Stimulated activated CD4-positive, alpha-beta T cell treated with anti-CD3 and anti-CD28 coated beads, Interleukin-4, amount 100 ng/mL, for 24 hours (primary cell): ENCODE results near the gene CPA2.
"Not testable (repeated sequence)": the region's sequence is repeated elsewhere in the genome, so short reads cannot be mapped to it uniquely, and the experiment has no call there.

ENCODE experiments used
- DNase-seq: peaks from one replicate; pipeline ENCODE4 v3.0.0-alpha.2; 2020

The CPA2 gene

DNA sequence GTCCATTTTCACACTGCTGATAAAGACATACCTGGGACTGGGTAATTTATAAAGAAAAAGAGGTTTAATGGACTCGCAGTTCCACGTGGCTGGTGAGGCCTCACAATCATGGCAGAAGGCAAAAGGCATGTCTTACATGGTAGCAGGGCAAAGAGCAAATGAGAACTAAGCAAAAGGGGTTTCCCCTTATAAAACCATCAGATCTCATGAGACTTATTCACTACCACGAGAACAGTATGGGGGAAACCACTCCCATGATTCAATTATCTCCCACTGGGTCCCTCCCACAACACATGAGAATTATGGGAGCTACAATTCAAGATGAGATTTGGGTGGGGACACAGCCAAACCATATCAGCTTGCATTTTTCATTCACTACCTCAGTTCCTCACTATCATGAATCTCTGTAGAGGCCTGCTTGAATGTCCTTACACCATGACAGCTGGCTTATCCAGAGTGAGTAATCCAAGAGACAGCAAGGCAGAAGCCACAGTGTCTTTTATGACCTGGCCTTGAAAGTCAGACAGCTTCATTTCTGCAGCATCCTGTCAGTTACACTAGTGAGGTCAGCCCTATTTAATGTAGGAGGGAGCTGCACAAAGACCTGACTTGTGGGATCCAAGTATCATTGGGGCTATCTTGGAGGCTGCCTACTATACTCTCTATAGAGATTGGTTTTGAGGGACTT lies 55.0 kb downstream of the CPA2 start:
- DNase-seq, result not testable (repeated sequence)

DNA sequence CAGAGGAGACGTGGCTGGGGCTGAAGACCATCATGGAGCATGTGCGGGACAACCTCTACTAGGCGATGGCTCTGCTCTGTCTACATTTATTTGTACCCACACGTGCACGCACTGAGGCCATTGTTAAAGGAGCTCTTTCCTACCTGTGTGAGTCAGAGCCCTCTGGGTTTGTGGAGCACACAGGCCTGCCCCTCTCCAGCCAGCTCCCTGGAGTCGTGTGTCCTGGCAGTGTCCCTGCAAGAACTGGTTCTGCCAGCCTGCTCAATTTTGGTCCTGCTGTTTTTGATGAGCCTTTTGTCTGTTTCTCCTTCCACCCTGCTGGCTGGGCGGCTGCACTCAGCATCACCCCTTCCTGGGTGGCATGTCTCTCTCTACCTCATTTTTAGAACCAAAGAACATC lies 56.0 kb downstream of the CPA2 start:
- DNase-seq, result no peak

DNA sequence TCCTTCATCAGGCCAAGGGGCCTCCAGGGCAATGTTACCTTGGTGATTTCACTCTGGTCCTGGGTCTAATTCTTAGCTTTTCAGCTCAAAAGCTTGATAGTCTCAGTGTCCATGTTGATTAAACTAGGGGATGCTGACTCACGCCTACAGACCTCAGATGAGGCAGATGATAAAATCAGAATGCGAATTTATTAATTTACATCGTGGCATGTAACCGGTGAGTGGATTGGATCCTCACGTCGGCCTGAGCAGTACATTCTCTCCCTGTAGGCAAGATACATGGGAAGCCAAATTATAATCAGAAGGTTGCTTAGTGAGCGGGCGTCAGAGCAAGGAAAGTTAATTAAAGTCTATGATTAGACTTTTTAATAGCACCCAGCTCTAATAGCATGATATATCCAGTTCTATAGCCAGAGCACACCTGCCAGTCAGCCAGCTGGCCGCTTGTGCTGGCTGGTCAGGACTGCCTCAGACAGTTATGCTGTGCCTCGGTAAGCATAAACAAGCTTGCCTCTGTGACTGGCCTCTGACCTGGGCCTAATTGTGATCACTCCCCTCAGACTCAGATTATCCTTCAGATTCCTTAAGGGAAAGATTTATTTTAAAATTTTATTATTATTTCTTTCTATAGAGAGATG lies 57.8 kb downstream of the CPA2 start:
- DNase-seq, result no peak

DNA sequence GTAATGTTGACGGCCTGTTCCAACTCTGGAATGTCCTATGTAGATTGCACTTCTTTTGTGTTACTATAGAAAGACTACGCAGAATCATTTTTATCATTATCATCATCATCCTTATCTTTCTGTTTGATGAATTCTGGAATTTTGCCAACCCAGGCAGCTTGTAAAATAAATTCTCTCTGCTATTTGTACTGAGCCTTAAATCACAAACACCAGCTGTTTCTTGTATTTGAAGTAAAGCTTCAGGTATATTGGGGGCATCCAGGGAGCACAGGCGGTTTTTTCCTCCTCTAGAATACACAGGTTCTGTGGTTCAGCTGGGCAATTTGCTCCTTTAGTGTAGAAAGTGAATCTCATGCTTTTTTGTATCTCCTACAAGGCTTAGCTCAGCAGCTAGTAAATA lies 63.0 kb downstream of the CPA2 start:
- DNase-seq, result no peak

DNA sequence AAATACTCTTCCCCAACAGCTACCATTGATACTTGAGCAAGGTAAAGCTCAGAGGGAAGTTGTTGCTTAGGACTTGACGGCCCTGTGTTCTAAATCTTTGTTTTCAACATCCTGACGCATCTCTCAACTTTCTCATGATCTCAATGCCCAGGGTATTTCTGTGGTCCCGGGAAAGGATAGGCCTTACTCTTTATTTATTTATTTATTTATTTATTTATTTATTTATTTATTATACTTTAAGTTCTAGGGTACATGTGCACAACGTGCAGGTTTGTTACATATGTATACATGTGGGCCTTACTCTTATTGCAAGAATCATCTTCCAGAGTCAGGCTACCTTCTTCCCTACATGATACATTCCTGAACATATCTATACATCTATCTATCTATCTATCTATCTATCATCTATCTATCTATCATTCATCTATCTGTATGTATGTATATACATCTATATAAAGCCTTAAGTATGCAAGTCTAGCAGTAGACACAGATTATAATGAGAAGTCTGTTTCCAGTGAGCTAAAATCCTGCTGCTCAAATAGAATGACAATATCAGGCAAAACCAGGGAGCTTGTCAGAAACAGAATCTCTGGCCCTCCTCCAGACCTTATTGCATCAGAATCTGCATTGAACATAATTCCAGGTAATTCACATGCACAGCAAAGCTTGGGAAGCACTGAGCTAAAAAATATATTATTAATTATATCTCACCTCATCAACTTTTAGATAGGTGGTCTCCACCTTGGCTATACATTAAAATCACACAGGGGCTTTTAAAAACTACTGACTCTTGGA lies 65.8 kb downstream of the CPA2 start:
- DNase-seq, result no peak

DNA sequence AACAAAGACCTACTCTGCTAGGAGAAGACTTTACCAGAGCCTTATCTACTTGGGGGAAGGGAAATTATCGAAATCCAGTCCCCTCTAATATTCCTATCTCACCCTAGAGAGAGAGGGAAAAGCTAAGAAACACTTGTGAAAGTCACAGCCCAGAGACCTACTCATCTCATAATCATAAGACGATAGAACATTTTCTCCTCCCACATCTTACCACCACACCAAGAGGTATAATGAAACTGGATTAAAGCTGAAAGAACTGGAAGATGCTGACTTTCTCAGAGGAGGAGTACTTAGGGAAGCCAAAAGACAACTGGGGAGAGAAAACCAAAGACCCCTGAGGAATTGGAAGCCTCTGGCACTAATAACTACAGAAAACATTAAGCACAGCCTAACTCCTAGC lies 67.2 kb downstream of the CPA2 start:
- no peak for DNase-seq

DNA sequence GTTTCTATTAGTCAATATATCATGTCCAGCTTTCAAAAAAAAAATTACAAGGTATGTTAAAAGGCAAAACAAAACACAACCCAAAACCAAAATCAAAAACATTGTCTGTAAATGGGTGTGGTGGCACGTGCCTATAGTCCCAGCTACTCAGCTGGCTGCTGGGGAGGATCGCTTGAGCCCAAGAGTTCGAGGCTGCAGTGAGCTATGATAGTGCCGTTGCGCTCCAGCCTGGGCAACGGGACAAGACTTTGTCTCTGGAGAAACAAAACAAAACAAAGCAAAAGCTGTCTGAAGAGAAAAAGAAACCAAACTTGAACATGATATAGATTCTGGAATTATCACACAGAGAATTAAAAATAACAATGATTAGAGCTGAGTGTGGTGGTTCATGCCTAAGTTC lies 67.6 kb downstream of the CPA2 start:
- DNase-seq, result no peak

DNA sequence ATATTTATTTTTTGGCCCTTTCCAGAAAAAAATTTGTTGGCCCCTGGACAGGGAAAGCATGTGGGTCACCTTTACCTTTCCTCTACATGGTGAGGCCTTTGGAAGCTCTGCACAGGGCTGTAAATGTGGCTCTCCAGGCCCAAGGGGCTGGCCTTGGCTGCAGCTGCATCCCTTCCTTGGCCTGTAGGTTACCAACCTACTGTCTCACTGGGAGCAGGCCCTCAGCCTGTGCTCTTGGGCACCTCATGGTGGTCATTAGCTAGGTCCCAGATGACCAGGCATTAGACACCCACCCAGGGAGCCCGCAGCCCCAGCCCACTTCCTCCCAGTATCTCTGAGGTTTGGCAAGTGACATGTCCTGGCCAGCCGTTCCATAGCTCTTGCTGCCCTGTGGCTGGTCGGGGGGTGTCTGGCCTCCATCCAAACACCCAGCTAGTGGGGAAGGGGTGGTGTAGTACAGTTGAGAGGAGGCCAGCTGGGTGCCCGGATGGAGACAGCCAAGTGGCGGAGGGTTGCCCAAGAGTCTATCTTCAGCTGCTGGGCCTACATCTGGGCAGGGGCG lies 70.8 kb downstream of the CPA2 start:
- no peak for DNase-seq

DNA sequence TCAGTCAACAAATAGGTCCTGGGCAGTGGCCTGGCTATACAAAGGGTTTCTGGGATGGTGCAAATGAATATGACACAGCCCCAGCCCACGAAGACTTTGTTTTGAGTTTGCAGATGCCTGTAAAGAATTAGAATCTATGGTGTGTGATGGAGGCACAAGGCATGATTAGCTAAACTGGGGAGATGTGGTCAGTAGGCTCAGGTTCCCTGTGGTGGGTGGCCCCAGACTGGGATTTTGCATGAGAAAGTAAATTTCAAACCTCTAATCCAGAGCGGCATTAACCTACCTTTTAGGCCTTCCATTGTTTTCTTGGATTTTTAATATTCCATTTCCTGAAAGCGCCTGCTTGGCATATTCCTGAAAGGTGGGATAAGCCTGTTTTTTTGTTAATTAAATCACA lies 71.6 kb downstream of the CPA2 start:
- no peak for DNase-seq
